Neutrophil (primary cell): ENCODE measurements around the gene RBM33.
"Not testable (repeated sequence)": the region's sequence is repeated elsewhere in the genome, so short reads cannot be mapped to it uniquely, and the experiment has no call there.

Source experiments
- H3K27ac ChIP-seq: fragments of 200-600 bp; sonication (generic); 2 replicates; pipeline ENCODE4 v1.5.1; 2016; ENCODE audit warnings: mild to moderate bottlenecking, moderate library complexity
- H3K27me3 ChIP-seq: fragments of 200-600 bp; sonication (generic); 2 replicates; pipeline ENCODE4 v1.6.0; 2016; ENCODE audit warnings: mild to moderate bottlenecking
- H3K36me3 ChIP-seq: fragments of 200-600 bp; sonication (generic); 2 replicates; pipeline ENCODE4 v1.5.1; 2017
- H3K4me1 ChIP-seq, 2 experiments: fragments of 200-600 bp in 1 of 2; sonication (generic) in 1 of 2; 1 replicate in 1 of 2; 2 replicates in 1 of 2; pipeline versions ENCODE4 v1.5.1 to v1.6.1; 2013 to 2016; ENCODE audit warnings: low read depth in 1 of 2, low read length in 1 of 2, mild to moderate bottlenecking in 1 of 2, moderate library complexity in 1 of 2; ENCODE audit not compliant: control insufficient read depth in 1 of 2, insufficient read depth in 1 of 2
- H3K4me3 ChIP-seq, 2 experiments: fragments of 200-600 bp in 1 of 2; sonication (generic) in 1 of 2; 1 replicate in 1 of 2; 2 replicates in 1 of 2; pipeline ENCODE4 v1.5.1; 2013 to 2016; ENCODE audit warnings: low read depth in 1 of 2, low read length in 1 of 2, mild to moderate bottlenecking in 1 of 2, moderate library complexity in 1 of 2
- H3K9me3 ChIP-seq: fragments of 200-600 bp; sonication (generic); 2 replicates; pipeline ENCODE4 v1.5.1; 2016
- CTCF ChIP-seq: fragments of 200-600 bp; sonication (generic); IDR thresholded peaks from 2 replicates; pipeline ENCODE4 v1.5.1; 2016; ENCODE audit warnings: antibody characterized with exemption

The RBM33 gene

DNA sequence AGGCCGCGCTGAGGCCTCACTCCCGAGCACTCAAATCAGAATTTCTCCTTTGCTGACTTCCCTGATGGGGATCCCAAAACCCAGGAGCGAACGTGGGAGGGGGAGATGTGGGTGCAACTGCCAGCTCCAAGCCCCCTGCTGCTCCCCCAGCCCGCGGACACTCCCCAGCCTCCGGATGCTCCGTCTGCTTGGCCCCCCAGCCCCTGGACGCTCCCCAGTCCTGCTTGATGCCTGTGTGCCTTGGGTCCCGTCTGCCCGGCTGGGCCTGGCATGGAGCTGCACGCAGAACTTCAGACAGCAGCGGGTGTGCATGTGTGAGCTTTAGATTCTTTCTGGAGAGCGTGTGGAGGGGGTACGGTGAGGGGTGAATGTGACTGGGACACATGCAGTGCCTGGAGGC is 172.5 kb downstream of the RBM33 start:
- H3K27ac ChIP-seq = no peak overlapping the region
- H3K4me1 ChIP-seq = no peaks in the 10 kb centered on the region
- TF ChIP-seq CTCF = no peak
- H3K4me3 ChIP-seq = no peak overlapping the region
- H3K9me3 ChIP-seq = no peaks in the 10 kb centered on the region
- H3K27me3 ChIP-seq = peaks cover 98% of the 10 kb centered on the region
- H3K36me3 ChIP-seq = no peaks in the 10 kb centered on the region

DNA sequence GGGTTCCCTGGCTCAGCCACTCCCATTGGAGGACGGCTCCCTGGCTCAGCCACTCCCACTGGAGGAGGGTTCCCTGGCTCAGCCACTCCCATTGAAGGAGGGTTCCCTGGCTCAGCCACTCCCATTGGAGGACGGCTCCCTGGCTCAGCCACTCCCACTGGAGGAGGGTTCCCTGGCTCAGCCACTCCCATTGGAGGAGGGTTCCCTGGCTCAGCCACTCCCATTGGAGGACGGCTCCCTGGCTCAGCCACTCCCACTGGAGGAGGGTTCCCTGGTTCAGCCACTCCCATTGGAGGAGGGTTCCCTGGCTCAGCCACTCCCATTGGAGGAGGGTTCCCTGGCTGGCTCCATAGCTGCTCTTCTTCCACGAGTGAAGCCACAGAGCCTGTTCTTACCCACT is 173.1 kb downstream of the RBM33 start:
- H3K36me3 ChIP-seq, H3K27ac ChIP-seq, H3K4me3 ChIP-seq, H3K4me1 ChIP-seq, H3K9me3 ChIP-seq: not testable (repeated sequence)
- H3K27me3 ChIP-seq = peaks cover 98% of the 10 kb centered on the region

DNA sequence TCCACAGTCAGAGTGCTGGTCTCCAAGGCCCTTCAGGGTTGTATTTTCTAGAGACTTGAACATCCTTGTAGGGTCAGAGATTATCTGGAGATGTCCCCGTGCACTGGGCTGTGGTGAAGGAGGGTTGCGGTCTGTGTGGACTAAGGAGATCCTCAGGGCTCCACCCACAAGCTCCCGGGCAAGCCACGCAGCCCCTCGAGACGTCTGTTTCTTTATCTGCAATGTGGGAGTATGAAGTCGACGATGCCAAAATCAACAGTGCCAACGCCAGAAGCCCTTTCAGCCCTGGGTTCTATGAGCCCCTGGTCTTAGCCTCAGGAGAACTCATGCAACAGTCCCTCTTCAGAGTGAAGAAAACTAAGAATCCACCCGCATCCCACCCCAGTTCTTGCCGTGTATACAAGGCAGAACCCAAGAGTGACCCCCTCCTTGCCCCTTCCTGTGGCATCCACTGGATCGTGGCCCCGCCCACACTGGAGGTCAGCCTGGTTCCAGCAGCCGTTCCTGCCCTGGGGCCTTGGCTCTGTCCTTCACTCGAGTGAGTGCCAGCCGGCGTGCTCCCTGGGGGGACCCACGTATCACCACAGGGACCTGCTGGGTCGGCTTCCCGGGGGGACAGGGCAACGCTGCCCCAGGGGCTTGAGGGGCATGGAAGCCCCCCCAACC is 173.8 kb downstream of the RBM33 start:
- Histone ChIP-seq H3K27me3 (peaks cover 98% of the 10 kb centered on the region), H3K9me3 (no peaks in the 10 kb centered on the region), H3K4me1 (no peaks in the 10 kb centered on the region), H3K36me3 (no peaks in the 10 kb centered on the region), H3K27ac (no peak overlapping the region), H3K4me3 (no peak overlapping the region)
- TF ChIP-seq CTCF = no peak

DNA sequence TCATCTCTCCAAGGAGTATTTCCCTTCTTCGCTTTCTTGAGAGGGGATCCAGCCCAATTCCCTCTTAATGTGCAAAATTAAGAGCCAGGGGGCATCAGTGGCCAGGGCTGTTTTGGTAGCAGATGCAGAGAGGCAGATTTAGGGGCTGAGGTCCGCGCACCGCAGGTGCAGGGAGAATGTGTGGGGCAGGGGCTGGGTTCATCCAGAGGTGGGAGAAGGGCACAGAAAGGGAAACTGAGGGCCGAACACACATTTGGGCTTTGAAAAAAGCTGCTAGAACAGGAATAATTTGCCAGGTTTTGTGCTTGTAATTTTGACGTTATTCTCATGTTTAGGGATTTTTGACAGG is 174.3 kb downstream of the RBM33 start:
- H3K9me3 ChIP-seq = no peaks in the 10 kb centered on the region
- H3K4me3 ChIP-seq = no peak overlapping the region
- no peaks in the 10 kb centered on the region for H3K36me3 ChIP-seq
- no peaks in the 10 kb centered on the region for H3K4me1 ChIP-seq
- H3K27me3 ChIP-seq = peaks cover 98% of the 10 kb centered on the region
- H3K27ac ChIP-seq = no peak overlapping the region
- TF ChIP-seq CTCF = no peak

DNA sequence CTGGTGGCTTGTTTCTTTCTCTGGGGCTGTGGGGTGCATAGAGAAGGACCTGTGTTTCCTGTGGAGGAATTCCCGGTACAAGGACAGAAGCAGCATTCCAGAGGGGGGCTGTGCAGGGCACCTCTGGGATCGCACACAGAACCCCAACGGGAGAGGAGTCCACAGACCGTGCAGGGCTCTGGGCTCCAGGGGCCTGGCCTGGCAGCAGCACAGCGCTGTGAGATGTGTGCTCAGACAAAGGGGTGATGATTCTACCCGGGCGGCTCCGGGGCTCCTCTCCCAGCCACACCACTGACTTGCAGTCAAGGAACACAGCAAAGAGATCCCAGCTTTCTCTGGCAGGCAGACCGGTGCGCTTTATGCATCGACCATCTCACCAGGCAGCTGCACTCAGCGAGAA is 174.7 kb downstream of the RBM33 start:
- no peaks in the 10 kb centered on the region for H3K4me1 ChIP-seq

DNA sequence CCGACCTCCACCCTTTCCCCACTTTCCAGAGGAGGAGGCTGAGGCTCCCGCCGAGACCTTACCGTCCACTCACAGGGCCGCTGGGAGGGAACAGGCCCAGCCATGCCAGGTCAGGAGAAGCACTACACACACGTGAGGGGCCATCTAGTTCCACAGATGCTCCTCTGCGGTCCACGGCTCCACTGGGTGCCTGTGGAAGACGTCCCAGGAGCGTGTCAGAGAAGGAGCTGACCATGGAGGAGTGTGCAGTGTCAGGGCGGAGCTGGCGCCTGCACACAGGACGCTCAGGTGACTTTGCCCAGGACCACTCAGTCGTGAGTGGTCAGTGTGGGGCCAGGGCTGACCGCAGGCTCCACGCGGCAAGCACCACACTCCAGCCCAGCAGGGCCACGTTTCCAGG is 175.8 kb downstream of the RBM33 start:
- TF ChIP-seq CTCF = no peak
- H3K9me3 ChIP-seq = no peaks in the 10 kb centered on the region
- H3K27ac ChIP-seq = no peak overlapping the region
- no peaks in the 10 kb centered on the region for H3K4me1 ChIP-seq
- peaks cover 97% of the 10 kb centered on the region for H3K27me3 ChIP-seq
- no peaks in the 10 kb centered on the region for H3K36me3 ChIP-seq
- no peak overlapping the region for H3K4me3 ChIP-seq

More for the DNA sequence above, 174.7 kb downstream of the RBM33 start:
- Histone ChIP-seq H3K9me3 (no peaks in the 10 kb centered on the region), H3K36me3 (no peaks in the 10 kb centered on the region), H3K4me3 (no peak overlapping the region), H3K27ac (no peak overlapping the region), H3K27me3 (peaks cover 98% of the 10 kb centered on the region)
- no peak for TF ChIP-seq CTCF
